IPS-NIHi11 (cell line): ENCODE measurements around the gene ABLIM1.

ENCODE experiments used
- DNase-seq: peaks from one replicate; pipeline ENCODE4 v3.0.0; 2012; ENCODE audit warnings: mixed read lengths, low spot score

Gene ABLIM1

DNA sequence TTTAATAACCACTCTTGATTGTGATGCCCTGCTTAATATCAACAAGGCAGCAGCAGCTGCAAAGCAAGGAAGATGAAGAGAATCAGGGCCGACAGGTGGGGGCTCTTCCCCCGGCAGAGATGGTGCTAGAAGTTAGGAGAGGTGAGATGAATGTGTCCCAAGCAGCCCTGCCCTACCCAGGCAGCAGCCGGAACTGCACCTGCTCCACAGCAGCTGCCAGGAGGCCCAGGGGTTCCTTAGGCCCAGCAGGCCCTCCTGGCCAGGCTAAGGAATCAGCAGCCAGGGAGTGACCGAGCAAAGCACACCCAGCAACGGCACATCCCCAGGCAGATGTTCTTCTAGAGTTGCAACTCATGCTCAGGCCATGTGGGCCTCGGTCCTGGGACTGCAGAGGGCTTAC lies 271.6 kb downstream of the ABLIM1 start:
- peak; percentile 63 for DNase-seq

DNA sequence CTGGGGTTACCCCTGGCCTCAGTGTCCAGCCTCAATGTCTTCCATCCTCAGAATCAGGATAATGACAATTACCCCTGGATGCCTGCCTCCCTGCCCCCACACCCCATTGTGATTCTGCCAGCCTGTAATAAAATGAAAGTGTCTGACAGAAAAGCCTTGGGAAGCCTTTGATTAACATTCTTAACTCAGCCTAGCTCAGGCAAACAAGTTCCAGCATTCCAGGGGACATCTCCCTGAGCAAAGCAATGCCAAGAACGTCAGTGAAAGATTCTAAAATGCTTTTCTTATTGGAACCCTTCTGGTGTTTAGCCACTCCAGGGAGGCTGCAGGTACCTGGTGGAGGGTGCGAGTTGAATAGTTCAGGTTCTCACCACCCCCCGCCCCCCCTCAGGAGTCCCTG lies 272.5 kb downstream of the ABLIM1 start:
- no peak for DNase-seq

DNA sequence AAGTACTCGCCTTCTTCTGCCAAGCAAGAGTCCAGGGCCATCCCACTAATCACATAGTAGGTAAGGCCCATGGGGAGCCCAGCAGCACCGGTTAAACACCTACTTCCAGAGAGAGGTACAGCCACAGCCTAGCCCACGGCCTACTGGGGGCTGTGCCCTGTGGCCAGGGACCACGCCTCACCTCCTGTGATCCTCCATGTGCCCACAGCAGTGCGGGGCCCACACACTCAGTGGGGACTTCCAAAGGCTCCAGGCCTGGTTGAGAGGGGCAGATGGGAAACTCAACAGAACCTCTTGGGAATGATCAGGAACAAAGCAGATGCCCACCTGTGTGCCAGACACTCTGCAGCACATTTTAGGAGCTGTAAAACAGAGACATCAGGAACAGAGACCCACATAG lies 273.5 kb downstream of the ABLIM1 start:
- DNase-seq, result no peak

DNA sequence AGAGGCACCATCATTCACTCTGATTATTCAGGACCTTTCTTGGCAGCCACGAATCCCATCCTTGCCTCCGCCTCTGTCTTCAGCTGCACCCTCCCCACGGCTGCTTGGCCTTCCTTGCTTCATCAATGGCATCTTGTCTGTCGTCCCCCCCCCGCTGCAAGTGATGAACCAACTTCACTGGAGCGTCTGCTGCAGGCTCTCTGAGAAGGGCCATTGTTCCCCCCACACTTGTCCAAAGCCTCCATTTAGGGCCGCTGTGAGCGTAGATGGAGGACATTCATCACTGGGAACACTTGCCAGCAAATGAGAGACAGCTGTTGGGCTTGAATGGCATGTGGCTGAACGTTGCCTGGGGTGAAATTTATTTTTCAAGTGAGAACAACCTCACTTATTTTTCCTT lies 273.9 kb downstream of the ABLIM1 start:
- no peak for DNase-seq
